Esophagus muscularis mucosa (tissue), 4 donors: ENCODE data around the gene PDCL2. TPM values are rescaled to one million over a fixed set of nuclear protein-coding genes. Genes with fewer than 3 reads are reported as not detected.

Experiments
- DNase-seq: peaks from one replicate; pipeline ENCODE4 v3.0.0-alpha.2; 2017; ENCODE audit errors: extremely low spot score
- H3K27ac ChIP-seq, 4 donors: fragments of 200-600 bp; sonication (generic); replicated peaks in 1 of 4; 1 replicate in 3 of 4; 2 replicates in 1 of 4; pipeline ENCODE4 v1.5.1; 2016 to 2019; ENCODE audit warnings: mild to moderate bottlenecking in 1 of 4
- H3K27me3 ChIP-seq, 4 donors: fragments of 200-600 bp; sonication (generic); one replicate each; pipeline versions ENCODE4 v1.5.1 to v1.6.0; 2016 to 2019
- H3K36me3 ChIP-seq, 4 donors: fragments of 200-600 bp; sonication (generic); one replicate each; pipeline ENCODE4 v1.5.1; 2016 to 2019
- H3K4me1 ChIP-seq, 4 donors: fragments of 200-600 bp; sonication (generic); one replicate each; pipeline ENCODE4 v1.5.1; 2016 to 2019
- H3K4me3 ChIP-seq, 4 donors: fragments of 200-600 bp; sonication (generic); 1 replicate in 2 of 4; 2 replicates in 2 of 4; pipeline ENCODE4 v1.5.1; 2016 to 2019; ENCODE audit warnings: mild to moderate bottlenecking in 4 of 4, moderate library complexity in 1 of 4
- H3K9me3 ChIP-seq, 4 donors: fragments of 200-600 bp; sonication (generic); 1 replicate in 3 of 4; 2 replicates in 1 of 4; pipeline ENCODE4 v1.5.1; 2016 to 2019
- EP300 ChIP-seq: sonication (generic); formaldehyde crosslinking; IDR thresholded peaks from one replicate; pipeline ENCODE4 v1.6.1; 2017; ENCODE audit warnings: antibody characterized with exemption
- POLR2A ChIP-seq: fragments of 450-650 bp; IDR thresholded peaks from one replicate; pipeline ENCODE4 v1.6.1; 2017; ENCODE audit warnings: antibody characterized with exemption, moderate library complexity, mild to moderate bottlenecking, low read depth
- POLR2AphosphoS5 ChIP-seq, 2 donors: sonication (generic); formaldehyde crosslinking; IDR thresholded peaks; one replicate each; pipeline ENCODE4 v1.6.1; 2017; ENCODE audit warnings: antibody characterized with exemption in 2 of 2
- WGBS: methylation state at CpG from one replicate; pipeline ENCODE4 v1.1.5; 2018; 5-methylcytosine and 5-hydroxymethylcytosine counted together
- intact Hi-C: fragments of 100-400 bp; cut with DNase I; formaldehyde crosslinking; loops from one replicate; pipeline ENCODE4 v1.15.1; 2023
- total RNA-seq, 4 donors: library from RNA; depleted of rRNA; stranded (reverse); fragments of >200 nt; gene quantifications; one replicate each; pipeline versions ENCODE4 v1.1.0 to v1.2.1, GENCODE V29; 2016
- TF ChIP-seq, protein P1 (sequence below), 3 experiments: fragments of 200-600 bp in 2 of 3; fragments of 450-650 bp in 1 of 3; sonication (generic) in 2 of 3; IDR thresholded peaks; one replicate each; pipeline ENCODE4 v1.5.1; 2017 to 2019; ENCODE audit warnings: antibody characterized with exemption in 3 of 3, mild to moderate bottlenecking in 2 of 3, moderate library complexity in 1 of 3

PDCL2 gene, protein sequence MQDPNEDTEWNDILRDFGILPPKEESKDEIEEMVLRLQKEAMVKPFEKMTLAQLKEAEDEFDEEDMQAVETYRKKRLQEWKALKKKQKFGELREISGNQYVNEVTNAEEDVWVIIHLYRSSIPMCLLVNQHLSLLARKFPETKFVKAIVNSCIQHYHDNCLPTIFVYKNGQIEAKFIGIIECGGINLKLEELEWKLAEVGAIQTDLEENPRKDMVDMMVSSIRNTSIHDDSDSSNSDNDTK
- not detected for total RNA-seq

DNA sequence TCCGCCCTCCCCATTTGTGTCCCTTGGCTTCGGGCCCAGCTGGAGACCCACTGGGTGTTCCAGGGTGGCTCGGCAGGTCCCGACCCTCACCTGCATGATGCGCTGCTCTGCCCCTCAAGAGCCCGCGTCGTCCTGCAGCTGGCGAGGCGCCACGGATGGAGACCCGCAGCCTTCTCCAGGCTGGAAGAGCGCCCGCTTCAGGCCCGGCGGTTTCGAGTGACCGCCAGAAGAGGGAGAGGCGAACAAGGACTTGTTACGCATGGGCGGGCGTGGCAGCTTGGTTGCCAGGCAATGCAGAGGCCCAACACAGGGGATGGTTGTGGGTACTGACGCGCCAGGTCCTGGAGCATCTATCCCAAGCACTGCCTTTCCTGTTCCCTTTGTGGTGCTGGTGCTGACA is at the start of gene PDCL2:
Gene PDCL2, minus strand, starts transcription at position 232 of the 400 bp plus-strand sequence. Its CDS starts 136 bp downstream, at position 96.
- H3K27ac ChIP-seq, result no peak within 1 kb of the TSS
- DNase-seq, result no peak
- H3K4me3 ChIP-seq, result no peak within 1 kb of the TSS
- H3K9me3 ChIP-seq, result no peaks in the 10 kb centered on the region
- 96% methylated on average over 23 of the region's 24 CpGs for WGBS
- H3K4me1 ChIP-seq, result no peaks in the 10 kb centered on the region
- intact Hi-C loops, result no loop called here
- H3K27me3 ChIP-seq, result no peaks in the 10 kb centered on the region
- TF ChIP-seq, protein P1, sequence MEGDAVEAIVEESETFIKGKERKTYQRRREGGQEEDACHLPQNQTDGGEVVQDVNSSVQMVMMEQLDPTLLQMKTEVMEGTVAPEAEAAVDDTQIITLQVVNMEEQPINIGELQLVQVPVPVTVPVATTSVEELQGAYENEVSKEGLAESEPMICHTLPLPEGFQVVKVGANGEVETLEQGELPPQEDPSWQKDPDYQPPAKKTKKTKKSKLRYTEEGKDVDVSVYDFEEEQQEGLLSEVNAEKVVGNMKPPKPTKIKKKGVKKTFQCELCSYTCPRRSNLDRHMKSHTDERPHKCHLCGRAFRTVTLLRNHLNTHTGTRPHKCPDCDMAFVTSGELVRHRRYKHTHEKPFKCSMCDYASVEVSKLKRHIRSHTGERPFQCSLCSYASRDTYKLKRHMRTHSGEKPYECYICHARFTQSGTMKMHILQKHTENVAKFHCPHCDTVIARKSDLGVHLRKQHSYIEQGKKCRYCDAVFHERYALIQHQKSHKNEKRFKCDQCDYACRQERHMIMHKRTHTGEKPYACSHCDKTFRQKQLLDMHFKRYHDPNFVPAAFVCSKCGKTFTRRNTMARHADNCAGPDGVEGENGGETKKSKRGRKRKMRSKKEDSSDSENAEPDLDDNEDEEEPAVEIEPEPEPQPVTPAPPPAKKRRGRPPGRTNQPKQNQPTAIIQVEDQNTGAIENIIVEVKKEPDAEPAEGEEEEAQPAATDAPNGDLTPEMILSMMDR (IDR thresholded peaks at IDR 0.05), result no peak
- TF ChIP-seq POLR2AphosphoS5 (IDR thresholded peaks at IDR 0.05), result no peak
- TF ChIP-seq POLR2A, result no peak
- TF ChIP-seq EP300, result no peak
- H3K36me3 ChIP-seq, result no peaks in the 10 kb centered on the region

DNA sequence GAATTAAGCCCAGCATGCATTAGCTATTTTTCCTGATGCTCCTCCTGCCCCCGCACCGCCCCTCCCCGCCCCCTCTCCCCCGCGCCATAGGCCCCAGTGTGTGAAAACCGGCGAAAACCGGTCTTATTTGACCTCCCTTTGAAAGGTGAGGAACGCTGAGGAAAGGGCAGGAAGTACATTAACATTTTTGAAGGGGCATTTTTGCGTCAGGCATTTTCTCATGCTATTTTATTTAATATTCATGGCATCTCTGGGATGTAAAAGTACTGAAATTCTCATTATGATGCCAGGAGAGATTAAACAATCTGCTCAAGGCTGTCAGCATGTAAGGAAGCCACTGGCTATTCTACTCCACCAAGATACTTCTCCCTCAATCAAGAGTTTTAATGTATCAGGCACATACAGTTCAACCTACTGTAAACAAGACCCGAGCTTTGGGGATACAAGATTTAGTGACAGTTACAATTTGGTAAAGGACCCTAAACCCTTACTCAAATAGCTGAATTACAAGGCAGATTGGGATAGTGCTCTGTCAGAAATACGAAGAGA is 45.3 kb upstream of the PDCL2 start:
- H3K4me3 ChIP-seq, result no peak overlapping the region
- intact Hi-C loops, result no loop called here
- no peak overlapping the region for H3K27ac ChIP-seq
- no peaks in the 10 kb centered on the region for H3K9me3 ChIP-seq
- DNase-seq, result no peak
- peaks cover 8 to 24% (median 22%) of the 10 kb centered on the region in 4 donors for H3K4me1 ChIP-seq
- TF ChIP-seq, protein P1 (IDR thresholded peaks at IDR 0.05), result no peak
- TF ChIP-seq POLR2AphosphoS5 (IDR thresholded peaks at IDR 0.05), result no peak
- TF ChIP-seq EP300, result no peak
- TF ChIP-seq POLR2A, result no peak
- WGBS, result 35% methylated on average over 12 of the region's 12 CpGs
- no peaks in the 10 kb centered on the region for H3K36me3 ChIP-seq
- H3K27me3 ChIP-seq, result peaks cover 0 to 52% (median 27%) of the 10 kb centered on the region in 4 donors

DNA sequence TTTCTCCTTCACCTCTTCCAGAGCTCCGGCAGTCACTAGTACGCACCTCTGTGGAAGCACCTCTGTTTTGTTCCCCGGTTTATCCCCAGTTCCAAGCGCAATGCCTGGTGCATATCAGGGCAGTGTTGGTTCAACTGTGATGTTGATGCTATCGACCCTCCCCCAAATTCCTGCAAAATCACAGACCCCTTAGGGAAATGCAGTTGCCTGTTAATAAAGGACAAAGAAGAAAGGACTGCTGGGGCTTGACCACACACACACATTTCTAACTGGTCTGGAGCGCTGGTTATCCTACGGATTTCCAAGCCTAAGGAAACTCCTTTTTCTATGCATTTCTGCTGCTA is 44.6 kb upstream of the PDCL2 start:
- H3K4me1 ChIP-seq, result peaks cover 8 to 24% (median 22%) of the 10 kb centered on the region in 4 donors
- no peaks in the 10 kb centered on the region for H3K9me3 ChIP-seq
- WGBS, result 9% methylated on average over 5 of the region's 7 CpGs
- H3K4me3 ChIP-seq, result peak overlapping the region; percentile 38 to 57 (median 51)
- no peaks in the 10 kb centered on the region for H3K36me3 ChIP-seq
- intact Hi-C loops, result no loop called here
- no peak for DNase-seq
- TF ChIP-seq EP300 (no peak), POLR2A (no peak), POLR2AphosphoS5 (IDR thresholded peaks at IDR 0.05) (no peak)
- TF ChIP-seq, protein P1 (IDR thresholded peaks at IDR 0.05), result no peak
- H3K27ac ChIP-seq, result no peak overlapping the region
- H3K27me3 ChIP-seq, result peaks cover 0 to 52% (median 27%) of the 10 kb centered on the region in 4 donors

DNA sequence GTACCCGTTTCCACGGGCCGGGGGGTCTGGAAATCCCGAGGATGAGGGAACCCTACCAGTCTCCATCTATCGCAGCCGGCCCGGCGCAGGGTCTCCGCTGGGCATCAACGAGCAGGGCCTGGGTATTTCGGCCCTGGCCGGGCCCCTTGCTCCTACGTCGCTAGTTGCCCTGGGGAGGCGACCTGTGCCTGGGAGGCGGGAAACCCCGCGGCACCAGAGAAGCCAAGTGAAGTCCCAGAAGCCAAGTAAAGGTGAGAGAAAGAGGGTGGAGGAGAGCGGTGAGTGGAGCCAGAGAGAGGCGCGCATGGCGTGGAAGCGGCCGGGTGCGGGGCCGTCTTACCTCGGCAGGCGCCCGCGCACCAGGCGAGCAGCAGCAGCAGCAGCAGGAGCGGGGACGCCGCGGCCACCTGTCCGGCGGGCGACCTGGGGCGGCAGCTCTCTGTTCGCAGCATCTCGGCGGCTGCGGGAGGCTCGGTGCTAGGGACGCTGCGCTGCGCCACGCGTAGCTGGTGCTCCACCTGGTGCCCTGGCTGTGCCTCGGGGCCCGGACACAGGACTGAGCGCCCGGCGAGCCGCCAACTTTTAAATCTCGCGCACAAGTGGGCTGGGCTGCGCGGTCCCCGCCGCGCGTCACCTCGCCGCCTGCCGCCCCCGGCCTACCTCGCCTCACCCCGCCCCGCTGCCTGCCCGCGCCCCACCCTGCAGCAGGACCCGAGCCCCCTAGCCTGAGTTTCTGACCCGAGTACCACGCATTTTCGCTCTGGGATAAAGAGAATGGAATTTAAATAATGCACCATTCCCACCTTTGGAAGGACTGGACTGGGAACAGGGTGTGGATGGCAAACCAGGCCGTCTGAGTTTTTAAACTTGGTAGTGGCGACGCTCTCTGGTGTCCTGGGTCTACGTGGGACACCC is 44.0 kb upstream of the PDCL2 start, which contains the start of gene NMU:
Gene NMU, minus strand, starts transcription at position 558 of the 915 bp plus-strand sequence. Its CDS starts 106 bp downstream, at position 452.
- TF ChIP-seq EP300, result no peak
- TF ChIP-seq, protein P1 (IDR thresholded peaks at IDR 0.05), result peak in 1 of 3 experiments; percentile 18
- TF ChIP-seq POLR2A, result no peak
- TF ChIP-seq POLR2AphosphoS5 (IDR thresholded peaks at IDR 0.05), result no peak
- DNase-seq, result no peak

More for the DNA sequence above, 44.0 kb upstream of the PDCL2 start, which contains the start of gene NMU:
- Histone ChIP-seq H3K36me3 (no peaks in the 10 kb centered on the region), H3K9me3 (no peaks in the 10 kb centered on the region), H3K4me1 (peaks cover 8 to 24% (median 22%) of the 10 kb centered on the region in 4 donors), H3K27ac (no peak within 1 kb of the TSS), H3K27me3 (peaks cover 0 to 52% (median 27%) of the 10 kb centered on the region in 4 donors), H3K4me3 (peak within 1 kb of the TSS; percentile 38 to 57 (median 51))
- WGBS, result under 1% methylated on average over 53 of the region's 80 CpGs
- intact Hi-C loops, result no loop called here
